Panc1 (cell line): Measurements from ENCODE around the gene PRSS33.

ENCODE experiments used
- POLR2AphosphoS5 ChIP-seq: IDR thresholded peaks from 2 replicates; pipeline ENCODE4 v1.6.1; 2012; ENCODE audit warnings: mild to moderate bottlenecking, low read depth, low read length, moderate library complexity
- SIN3A ChIP-seq: IDR thresholded peaks from 2 replicates; pipeline ENCODE4 v1.6.1; 2012; ENCODE audit warnings: low read depth, mild to moderate bottlenecking, low read length, moderate library complexity, borderline replicate concordance; ENCODE audit not compliant: insufficient read depth
- TF ChIP-seq, protein P1 (sequence below): fragments of 450-650 bp; IDR thresholded peaks from 2 replicates; pipeline ENCODE4 v1.5.1; 2017; ENCODE audit warnings: mild to moderate bottlenecking

DNA sequence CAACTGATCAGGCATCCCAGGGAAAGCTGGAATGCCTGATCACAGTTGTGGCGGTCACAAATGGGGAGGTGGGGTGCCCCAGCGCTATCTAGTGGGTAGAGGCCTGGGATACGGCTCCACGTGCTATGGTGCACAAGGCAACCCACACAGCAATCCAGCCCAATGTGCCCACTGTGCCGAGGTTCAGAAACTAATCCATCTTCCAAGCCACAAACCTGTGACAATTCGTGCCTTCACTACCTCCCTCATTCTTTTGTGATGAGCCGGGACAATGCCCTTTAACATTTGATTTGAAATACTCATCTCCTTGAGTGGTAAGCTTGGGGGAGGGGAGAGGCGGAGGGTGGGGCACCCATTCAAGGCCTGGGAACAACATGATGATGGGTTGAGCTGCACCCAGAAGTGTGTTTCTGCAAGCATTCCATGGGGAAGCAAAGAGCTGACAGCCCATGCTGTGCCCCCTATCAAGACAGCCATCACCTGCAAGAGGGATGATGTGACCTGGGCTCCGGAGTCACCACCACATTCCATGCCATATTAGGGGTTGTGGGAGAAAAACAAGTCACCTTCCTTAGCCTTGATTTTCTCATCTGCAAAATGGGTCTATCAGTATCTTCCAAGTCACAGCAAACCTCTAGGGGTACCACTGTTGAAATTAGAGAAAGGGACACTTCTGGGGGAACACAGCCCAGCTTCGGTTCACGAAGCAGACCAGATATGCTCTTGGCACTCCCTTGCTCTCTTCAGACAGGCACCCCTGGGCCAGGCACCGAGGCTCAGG, 14.0 kb downstream of the PRSS33 start:
- TF ChIP-seq, protein P1, sequence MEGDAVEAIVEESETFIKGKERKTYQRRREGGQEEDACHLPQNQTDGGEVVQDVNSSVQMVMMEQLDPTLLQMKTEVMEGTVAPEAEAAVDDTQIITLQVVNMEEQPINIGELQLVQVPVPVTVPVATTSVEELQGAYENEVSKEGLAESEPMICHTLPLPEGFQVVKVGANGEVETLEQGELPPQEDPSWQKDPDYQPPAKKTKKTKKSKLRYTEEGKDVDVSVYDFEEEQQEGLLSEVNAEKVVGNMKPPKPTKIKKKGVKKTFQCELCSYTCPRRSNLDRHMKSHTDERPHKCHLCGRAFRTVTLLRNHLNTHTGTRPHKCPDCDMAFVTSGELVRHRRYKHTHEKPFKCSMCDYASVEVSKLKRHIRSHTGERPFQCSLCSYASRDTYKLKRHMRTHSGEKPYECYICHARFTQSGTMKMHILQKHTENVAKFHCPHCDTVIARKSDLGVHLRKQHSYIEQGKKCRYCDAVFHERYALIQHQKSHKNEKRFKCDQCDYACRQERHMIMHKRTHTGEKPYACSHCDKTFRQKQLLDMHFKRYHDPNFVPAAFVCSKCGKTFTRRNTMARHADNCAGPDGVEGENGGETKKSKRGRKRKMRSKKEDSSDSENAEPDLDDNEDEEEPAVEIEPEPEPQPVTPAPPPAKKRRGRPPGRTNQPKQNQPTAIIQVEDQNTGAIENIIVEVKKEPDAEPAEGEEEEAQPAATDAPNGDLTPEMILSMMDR = no peak
- TF ChIP-seq SIN3A (no peak), POLR2AphosphoS5 (no peak)
